ENCODE results near the gene SREBF2. TPM values are rescaled to one million over a fixed set of nuclear protein-coding genes. Genes with fewer than 3 reads are reported as not detected.

Gene SREBF2
- total and polyA plus RNA-seq, 2 donors (not counting 3 experiments of a cell fraction or from before 2014, with no cell fraction given): 101 to 136 TPM

DNA sequence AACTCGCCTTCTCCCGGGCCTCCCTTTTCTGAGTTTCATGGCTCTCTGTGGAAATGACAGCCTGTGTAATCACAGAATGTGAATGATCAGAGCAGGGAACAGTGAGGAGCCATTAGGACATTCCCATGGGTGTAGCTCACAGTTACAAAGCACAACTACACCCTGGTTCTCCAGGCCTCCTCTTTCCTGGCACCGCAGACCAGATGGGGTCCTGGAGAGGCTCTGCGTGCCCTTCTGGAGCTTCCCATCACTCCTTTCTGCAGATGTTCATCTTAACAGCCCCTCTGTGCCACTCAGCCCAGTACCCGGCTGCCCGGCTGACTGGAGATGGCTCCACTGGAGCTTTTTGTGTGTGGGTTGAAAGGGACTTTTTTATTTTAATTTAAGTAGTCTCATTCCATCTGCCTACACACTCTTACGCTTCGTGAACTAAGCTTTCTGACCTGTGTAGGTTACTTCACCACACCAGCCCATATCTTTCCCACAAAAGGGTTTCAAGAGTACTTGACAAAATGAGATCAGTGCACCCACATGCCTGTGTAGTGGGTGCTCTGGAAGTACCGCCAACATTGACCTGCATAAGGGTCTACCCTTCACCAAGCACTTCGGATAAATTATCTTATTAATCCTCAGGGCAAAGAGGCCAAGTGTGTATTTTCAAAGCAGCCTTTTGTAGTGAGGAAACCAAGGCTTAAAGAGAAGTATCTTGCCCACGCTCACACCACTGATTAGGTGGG, 29.8 kb downstream of the SREBF2 start:
- no peaks in the 10 kb centered on the region for H3K27me3 ChIP-seq (ENCODE audit: control insufficient read depth in 2 of 2, insufficient read depth in 2 of 2, low read length in 2 of 2)
- dilution Hi-C loops (cut with MboI; ENCODE audit: extremely low pct_ligation_motif_present, low sequenced_read_pairs): no loop called here
- FAIRE-seq (no peak), DNase-seq (ENCODE audit: low read depth, low spot score) (no peak)
- no TSS peak for BruUV-seq (replicated peaks)
- H4K20me1 ChIP-seq (replicated peaks; ENCODE audit: control insufficient read depth, extremely low read depth, insufficient read depth, low read length): no peaks in the 10 kb centered on the region
- peaks cover 4% of the 10 kb centered on the region for H3K4me1 ChIP-seq (ENCODE audit: control insufficient read depth, extremely low read depth, insufficient read depth, low read length)
- no peak overlapping the region for H3K9ac ChIP-seq (replicated peaks; ENCODE audit: extremely low read depth, insufficient read depth, low read length)
- intact Hi-C loops (cut with micrococcal nuclease): no loop called here
- H3K4me3 ChIP-seq (replicated peaks in 1 of 3; ENCODE audit: insufficient read depth in 1 of 3, low read depth in 1 of 3, low read length in 3 of 3): no peak overlapping the region
- TF ChIP-seq FOS (IDR thresholded peaks at IDR 0.05; ENCODE audit: borderline replicate concordance, insufficient read depth, low read length) (no peak), POLR2A (IDR thresholded peaks at IDR 0.05; ENCODE audit: low read depth, low read length) (no peak), EZH2 (IDR thresholded peaks at IDR 0.05; ENCODE audit: borderline replicate concordance, low read depth, low read length, severe bottlenecking) (no peak), MYC (IDR thresholded peaks at IDR 0.05; ENCODE audit: low read depth, low read length) (no peak), POLR2AphosphoS5 (IDR thresholded peaks at IDR 0.05; ENCODE audit: insufficient read depth, low read depth, low read length) (no peak), GATA2 (IDR thresholded peaks at IDR 0.05; ENCODE audit: insufficient read depth, insufficient read length, low read depth, low read length) (no peak), JUN (IDR thresholded peaks at IDR 0.05; ENCODE audit: borderline replicate concordance, insufficient read depth, insufficient read length, low read depth) (no peak)
- TF ChIP-seq, protein P1, sequence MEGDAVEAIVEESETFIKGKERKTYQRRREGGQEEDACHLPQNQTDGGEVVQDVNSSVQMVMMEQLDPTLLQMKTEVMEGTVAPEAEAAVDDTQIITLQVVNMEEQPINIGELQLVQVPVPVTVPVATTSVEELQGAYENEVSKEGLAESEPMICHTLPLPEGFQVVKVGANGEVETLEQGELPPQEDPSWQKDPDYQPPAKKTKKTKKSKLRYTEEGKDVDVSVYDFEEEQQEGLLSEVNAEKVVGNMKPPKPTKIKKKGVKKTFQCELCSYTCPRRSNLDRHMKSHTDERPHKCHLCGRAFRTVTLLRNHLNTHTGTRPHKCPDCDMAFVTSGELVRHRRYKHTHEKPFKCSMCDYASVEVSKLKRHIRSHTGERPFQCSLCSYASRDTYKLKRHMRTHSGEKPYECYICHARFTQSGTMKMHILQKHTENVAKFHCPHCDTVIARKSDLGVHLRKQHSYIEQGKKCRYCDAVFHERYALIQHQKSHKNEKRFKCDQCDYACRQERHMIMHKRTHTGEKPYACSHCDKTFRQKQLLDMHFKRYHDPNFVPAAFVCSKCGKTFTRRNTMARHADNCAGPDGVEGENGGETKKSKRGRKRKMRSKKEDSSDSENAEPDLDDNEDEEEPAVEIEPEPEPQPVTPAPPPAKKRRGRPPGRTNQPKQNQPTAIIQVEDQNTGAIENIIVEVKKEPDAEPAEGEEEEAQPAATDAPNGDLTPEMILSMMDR (IDR thresholded peaks at IDR 0.05; ENCODE audit: extremely low read depth in 1 of 2, insufficient read depth in 1 of 2, low read depth in 1 of 2, low read length in 2 of 2): no peak
- TF ChIP-seq, protein P2, sequence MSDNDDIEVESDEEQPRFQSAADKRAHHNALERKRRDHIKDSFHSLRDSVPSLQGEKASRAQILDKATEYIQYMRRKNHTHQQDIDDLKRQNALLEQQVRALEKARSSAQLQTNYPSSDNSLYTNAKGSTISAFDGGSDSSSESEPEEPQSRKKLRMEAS (IDR thresholded peaks at IDR 0.05; ENCODE audit: insufficient read depth, insufficient read length): no peak
- H3K4me2 ChIP-seq (ENCODE audit: insufficient read depth, low read length): no peak overlapping the region
- H2AFZ ChIP-seq (ENCODE audit: low read depth, low read length): no peak overlapping the region
- no peaks in the 10 kb centered on the region for H3K9me1 ChIP-seq (replicated peaks; ENCODE audit: control insufficient read depth, extremely low read depth, insufficient read depth, low read length)
- ChIA-PET POLR2A (no interaction called here), CTCF (interaction anchor here (0.6 to 2.5 kb wide), 8 partner anchors 30 to 196 kb away, joined by 3 to 12 read pairs (median 5); partner anchors contain the start of genes CCDC134 and SREBF2)
- H3K79me2 ChIP-seq (ENCODE audit: control insufficient read depth, insufficient read depth, low read length): peaks cover 78% of the 10 kb centered on the region
- H3K27ac ChIP-seq (ENCODE audit: insufficient read depth, low read depth, low read length): no peak overlapping the region
- no peaks in the 10 kb centered on the region for H3K9me3 ChIP-seq (replicated peaks; ENCODE audit: control insufficient read depth, insufficient read depth, low read length)
- H3K36me3 ChIP-seq (ENCODE audit: control insufficient read depth in 2 of 2, extremely low read depth in 1 of 2, insufficient read depth in 2 of 2, low read length in 2 of 2): peaks cover 0 to 6% of the 10 kb centered on the region in 2 experiments

All from endothelial cell of umbilical vein (primary cell).